Measurements from ENCODE around the gene CPA1.

CPA1 gene

DNA sequence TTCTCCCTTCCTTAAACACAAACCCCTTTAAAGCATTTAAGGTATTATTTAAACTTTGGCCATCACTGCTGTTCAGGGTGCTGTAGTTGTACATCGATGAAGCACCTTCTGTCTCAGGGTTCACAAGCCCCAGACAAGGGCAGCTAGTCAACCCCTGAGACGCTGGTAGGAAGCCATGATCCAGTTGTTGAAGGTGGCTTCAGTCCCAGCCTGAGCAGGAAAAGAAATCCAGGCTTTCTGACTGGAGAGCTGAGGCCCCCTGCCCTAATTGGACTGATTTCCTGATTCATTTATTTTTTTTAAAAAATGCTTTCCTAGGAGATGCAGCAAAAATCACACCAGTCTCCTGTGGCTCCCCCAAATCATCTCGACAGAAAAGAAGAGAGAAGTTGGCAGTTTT, 15.8 kb downstream of the CPA1 start:
- no peak for DNase-seq (ENCODE audit: low spot score)

DNA sequence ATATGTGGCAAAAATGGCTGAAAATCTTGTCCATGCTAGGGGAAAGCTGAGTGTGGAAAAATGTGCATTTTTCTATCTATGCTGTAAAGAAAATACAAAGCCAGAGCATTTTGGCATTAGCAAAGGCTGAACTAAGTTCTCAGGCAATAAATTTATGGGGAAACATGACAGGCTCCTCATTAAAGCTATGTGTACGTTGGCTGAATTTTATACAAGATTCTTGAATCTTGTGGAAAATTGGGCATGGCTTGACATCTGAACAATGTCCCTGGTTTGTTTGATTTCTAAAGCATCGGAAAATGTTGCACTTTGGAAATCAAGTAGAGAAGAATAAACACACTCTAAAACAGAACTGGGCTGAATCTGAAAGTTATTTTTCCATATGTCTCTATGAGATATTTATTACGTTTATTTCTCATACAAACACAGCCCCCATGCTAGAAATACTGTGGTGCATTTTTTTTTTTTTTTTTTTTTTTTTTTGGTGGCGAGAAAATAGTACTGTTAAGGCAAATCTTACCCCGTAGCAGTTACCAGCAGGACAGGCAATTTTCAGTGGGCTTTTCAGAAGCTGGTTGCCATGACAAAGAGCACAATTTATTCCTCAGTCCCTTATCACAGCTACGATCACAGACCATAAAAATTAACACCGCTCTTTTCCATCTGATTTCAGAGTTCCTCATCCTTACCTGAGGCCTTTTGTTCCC, 16.9 kb downstream of the CPA1 start:
- no peak for DNase-seq (ENCODE audit: low spot score)

DNA sequence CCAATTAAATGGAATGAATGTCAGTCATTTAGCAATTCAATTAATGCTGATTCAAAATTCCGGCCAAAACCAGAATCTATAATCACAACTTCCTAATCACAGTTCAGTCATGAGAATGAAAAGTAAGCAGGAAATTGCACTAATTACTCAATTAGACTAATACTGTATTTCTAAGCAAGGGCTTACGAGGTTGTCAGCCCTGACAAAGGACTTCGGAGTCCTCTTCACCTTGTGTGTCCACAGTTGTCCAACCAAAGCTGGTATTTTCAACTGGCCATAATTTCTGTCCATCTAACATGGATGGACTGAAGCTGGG, 17.4 kb downstream of the CPA1 start:
- no peak for DNase-seq (ENCODE audit: low spot score)

DNA sequence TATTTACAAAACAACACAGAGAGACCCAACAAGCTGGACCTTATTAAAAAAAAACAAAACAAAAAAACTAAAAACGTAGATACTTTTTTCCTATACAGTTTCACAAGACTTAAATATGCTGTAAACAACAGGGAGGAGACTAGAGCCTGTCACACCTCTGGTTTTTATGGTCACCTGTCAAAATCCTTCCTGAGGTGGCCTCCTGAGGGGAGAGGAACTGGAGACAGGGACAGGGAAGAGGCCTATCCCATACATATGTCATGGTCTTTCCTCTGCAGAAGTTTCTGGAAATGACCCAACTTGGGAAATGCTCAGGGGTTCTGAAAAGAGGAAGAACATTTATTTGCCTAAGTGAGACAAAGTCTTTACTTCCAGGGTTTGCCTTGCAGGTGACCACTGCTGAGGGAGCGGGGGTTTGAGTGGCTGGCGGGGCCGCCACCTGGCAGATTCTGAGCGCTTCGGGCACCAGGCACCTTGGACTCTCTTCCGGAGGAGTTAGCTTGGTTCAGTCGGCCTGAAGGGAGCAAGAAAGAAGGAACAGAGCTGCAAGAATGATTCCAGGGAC, 18.3 kb downstream of the CPA1 start:
- no peak for DNase-seq (ENCODE audit: low spot score)

DNA sequence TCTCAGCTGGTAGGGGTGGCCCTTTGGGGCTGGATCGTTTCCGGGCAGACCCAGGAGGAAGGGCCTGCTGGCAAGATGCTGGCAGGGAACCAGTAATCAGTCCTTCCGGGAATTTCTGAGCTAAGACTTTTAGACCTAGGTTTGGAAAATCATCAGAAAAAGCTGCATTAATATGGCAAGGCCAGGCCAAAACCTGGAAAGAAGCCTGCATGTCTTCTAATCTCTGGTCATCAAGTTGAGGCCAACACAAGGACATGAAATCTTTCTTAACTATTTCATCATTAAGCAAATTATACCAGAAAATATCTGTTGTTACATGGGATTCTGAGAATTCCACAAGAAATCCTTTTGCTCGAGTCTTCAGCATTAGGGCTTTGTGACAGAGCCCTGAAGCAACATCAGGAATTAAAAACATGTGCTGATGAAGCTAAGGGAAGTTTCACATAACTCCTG, 19.9 kb downstream of the CPA1 start:
- no peak for DNase-seq (ENCODE audit: low spot score)

DNA sequence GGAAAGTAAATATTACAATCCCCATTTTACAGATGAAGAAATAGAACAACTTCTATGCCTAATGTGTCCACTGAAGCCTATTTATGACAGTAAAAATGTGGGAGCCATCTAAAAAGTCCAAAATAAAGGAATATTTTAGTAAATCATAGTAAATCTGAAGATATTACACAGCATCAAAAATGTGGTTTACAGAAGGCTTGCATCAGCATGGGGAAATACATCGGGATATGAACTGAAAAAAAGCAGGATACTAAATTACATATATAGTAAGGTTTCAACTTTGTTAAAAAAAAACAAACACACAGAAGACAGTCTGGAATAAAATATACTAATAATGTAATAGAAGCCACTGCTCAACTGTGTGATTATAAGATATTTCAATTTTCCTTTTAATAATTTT, 20.8 kb downstream of the CPA1 start:
- DNase-seq (ENCODE audit: low spot score) = no peak

DNA sequence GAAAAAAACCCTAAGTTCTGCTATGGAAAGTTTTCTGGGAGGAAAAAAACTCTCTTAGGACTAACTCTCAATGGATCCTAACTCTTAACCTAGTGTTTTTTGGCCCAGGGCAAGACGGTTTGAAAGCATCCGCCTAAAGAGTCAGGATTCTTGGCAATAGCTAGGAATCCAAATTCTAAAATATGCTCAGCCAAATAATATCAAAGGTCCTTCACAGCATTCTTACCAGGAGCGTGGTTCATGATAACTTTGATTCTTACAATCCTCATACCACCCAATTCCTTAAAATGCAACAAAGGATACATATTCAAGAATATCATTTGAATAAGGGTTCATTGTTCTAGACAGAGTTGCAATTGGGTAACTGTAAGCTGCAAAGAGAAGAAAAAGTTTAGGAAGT, 21.3 kb downstream of the CPA1 start:
- DNase-seq (ENCODE audit: low spot score) = no peak

DNA sequence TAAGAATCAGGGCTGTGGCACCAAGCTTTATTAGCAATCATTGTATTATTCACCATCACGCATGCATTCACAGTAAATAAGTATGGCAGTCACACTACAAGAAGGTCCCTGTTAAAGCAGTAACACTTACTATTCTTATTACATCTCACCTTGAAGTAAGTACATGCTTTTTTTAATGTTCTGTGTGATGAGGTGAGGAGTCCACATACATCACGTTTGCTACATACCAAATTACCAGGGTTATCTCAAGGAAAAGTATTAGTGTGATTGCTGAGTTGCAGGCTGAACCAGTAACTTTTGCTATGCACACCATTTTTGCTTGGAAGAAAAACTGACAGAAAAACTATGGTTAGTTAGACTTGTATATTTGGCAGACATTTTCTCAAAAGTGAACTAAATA, 24.7 kb downstream of the CPA1 start:
- no peak for DNase-seq (ENCODE audit: low spot score)

DNA sequence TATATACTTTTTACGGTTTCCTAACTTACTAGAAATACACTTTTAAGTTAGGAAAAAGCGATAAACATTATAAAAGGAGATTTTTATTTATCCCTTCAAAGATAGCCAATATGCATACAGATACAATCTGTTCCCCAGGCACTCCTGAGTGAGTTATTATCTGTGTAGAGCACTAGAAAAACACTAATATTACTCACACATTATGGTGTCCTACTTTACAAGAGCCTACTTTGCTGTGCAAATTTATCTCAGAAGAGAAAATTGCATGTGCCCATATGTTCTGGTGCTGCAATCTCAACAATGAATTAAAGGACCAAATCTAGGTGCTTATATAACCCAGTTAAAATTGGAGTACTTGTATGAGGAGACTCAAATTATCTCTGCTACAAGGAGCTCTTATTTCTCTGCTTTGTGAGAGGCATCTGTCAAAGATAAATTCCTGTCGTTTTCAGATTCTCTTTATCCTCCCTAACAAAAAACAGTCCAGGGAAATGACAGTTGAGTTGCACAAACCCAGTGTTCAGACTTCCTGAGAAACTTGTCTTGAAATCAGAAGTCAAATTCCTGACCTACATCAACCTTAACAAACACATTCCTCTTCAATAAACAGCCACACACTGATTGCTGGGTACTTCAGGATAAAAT, 28.9 kb downstream of the CPA1 start:
- no peak for DNase-seq (ENCODE audit: low spot score)

DNA sequence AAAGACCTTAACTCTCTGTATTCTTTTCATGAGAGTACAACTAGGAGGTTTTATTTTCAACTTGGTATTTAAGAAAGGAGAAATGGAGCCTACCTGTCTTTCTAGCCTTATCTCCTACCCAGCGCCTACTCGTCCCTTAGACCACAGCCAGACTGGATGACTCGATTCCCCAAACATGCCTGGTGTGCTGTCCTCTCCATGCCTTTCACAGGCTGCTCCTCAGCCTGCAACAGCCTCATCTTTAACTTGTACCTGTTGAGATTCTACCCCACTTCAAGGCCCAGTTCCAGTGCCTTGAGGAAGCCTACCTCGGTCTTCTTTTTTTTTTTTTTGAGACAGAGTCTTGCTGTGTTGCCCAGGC, 29.4 kb downstream of the CPA1 start:
- no peak for DNase-seq (ENCODE audit: low spot score)

DNA sequence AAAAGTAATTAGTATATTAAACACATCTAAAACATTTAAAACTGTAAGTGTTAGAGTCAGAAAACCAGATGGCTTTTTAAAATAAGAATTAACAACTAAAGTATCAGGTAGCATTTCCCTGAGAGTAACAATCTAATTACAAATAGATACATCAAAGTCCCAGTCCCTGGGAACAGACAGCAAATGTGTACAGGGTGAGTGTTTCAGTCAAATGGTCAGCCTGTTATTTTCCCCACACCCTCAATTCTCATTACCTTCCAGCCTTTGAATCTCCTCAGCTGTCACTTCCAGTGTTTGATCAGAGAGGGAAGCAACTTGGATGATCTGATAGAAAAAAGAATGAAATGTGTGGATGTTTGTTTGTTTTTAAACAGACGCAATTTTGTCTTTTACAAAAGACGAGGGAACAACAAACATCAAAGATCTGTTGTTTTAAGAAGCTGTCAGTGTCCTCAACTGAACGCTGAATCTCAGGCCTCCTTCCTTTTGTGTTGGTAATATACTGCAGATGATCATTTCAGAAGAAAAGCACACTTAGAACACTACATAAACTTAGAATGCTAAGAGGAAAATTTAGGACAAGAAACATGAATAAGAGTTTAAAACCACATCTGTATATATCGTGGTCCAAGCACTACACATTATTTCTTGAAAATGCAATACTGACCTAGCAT, 30.7 kb downstream of the CPA1 start:
- no peak for DNase-seq (ENCODE audit: low spot score)

DNA sequence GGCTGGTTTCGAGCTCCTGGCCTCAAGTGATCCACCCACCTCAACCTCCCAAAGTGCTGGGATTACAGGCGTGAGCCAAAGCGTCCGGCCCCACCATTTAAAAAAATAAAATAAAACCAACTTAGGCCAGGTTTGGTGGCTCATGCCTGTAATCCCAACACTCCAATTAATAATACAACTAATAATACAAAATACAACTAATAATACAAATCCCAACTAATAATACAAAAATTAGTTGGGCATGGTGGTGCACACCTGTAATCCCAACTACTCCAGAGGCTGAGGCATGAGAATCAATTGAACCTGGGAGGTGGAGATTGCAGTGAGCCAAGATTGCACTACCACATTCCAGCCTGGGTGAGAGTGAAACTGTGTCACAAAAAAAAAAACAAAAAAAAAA, 32.9 kb downstream of the CPA1 start:
- DNase-seq (ENCODE audit: low spot score) = no peak

DNA sequence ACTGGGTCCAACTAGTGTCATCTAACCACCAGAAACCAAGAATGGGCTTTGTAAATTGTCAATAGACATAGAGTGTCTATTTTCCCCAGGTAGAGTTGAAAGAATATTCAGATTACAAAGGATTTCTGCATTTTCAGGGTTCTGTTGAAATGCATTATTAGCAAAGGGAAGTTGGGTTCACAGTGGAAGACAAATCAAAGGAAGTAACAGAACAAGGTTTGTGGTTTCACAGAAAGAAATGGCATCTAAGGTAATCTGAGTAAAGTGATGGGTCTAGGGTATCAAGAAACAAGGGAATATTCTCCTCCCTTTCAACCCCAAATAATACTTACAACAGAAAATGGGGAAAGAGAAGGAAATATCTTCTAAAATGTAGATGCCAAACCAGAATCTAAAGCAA, 34.7 kb downstream of the CPA1 start:
- DNase-seq (ENCODE audit: low spot score) = no peak

DNA sequence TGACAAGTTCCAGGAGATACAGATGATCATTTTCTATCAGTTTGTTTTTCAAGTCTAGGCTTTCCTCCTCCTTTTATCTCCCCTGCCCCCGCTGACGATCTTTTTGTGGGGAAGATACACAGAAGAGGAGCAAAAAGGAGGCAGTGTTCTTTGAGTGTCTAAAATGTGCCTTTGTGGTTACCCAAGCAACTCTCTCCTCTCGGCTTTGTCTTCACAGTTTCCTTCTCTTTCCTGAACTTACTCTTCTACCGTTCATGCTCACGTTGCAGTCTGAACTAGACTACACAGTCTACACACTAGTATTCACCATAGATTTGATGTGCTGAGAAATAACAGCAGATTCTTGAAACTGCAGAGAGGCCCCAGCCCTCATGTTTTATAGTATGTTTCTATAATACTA, 36.9 kb downstream of the CPA1 start:
- no peak for DNase-seq (ENCODE audit: low spot score)

DNA sequence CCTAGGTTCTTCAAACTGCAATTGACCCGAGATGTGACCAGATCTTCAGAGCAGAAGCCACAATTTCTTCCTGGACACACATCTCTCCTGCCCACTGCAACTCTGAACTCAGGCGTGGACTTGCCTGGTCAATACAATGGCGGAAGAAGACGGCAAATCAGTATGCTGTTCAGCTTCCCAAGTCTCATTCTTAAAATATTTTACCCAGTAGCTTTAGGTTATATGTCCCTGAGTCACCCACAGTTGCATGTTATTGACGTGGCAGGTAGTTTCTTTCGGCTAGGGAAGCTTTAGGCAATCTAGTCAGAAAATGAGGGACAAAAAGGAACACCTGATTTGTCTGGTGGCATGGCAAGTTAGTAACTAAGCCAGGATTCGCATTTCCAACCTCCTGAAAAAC, 38.0 kb downstream of the CPA1 start:
- no peak for DNase-seq (ENCODE audit: low spot score)

DNA sequence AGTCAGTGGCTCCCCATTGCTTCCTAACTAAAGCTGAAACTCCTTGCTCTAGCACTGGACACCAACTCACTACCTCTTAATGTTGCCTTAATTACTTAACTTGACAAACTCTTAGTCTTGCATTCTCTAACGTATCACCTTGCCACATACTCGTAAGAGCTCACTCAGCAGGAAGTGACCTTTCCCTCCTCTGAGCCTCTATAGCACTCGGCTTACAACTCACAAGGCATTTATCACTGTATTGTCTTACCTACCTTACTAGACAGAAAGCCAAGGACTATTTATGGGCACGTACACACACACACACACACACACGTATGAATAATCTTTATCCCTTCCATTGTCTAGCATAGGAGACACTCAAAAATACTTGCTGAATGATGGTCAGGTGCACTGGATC, 39.4 kb downstream of the CPA1 start:
- DNase-seq (ENCODE audit: low spot score) = no peak

DNA sequence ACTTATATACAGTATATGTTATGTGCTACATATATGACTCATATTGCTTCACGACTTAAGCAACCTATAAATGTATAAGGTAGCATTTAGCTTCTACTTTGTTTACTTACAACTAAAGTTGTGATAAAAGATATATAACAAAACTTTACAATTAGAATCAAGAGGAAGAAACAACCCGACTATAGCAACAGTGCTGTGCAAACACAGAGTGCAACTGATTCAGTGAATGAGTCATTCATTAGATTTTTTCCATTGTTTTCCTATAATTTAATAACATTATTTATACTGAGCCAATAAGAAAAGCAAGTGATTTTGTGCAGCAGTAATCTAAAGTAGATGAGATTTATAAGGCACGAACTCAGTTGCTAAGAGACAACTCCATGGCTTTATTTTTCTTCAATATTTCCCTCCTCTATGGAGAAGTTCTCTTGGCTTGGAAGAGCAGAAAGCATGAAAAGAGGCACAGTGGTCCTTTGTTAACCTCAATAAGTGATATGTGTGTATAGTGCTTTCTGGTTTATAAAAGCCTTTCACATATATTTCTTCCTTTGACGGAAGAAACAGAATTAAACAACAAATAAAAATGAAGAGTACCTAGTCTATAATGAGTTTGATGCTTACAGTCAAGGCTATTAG, 40.8 kb downstream of the CPA1 start:
- no peak for DNase-seq (ENCODE audit: low spot score)

DNA sequence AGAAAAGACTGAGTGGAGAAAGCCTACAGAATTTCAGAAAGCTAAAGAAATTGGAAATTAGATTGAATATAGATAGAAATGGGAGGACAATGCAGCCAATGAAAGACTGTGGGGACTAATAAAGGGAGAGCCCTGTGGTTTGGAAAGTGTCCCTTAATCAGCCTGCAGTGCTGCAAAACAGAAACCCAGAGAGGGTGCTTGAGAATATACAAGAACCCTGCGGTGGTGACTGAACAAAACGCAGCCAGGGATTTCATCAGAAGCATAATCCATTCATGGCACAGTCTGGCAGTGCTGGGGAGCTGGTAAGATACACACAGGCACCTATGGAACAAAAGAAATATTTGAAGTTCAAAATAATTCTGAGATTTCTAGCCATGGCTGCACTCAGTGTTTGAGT, 41.4 kb downstream of the CPA1 start:
- no peak for DNase-seq (ENCODE audit: low spot score)

DNA sequence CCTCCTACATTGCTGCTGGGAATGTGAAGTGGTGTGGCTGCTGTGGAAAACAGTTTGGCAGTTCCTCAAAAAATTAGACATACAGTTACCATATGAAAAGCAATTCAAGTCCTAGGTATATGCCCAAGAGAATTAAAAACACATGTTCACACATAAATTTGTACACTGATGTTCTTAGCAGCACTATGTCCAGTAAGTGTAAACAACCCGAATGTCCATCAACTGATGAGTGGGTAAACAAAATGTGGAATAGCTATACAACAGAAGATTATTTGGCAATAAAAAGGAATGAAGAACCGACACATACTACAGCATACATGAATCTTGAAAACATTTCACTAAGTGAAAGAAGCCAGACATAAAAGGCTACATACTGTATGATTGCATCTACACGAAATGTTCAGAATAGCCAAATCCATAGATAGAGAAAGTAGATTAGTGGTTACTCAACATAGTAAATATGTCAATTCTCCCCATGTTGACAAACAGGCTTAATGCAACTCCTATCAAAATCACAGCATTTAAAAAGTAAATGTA, 43.3 kb downstream of the CPA1 start:
- DNase-seq (ENCODE audit: low spot score) = no peak

DNA sequence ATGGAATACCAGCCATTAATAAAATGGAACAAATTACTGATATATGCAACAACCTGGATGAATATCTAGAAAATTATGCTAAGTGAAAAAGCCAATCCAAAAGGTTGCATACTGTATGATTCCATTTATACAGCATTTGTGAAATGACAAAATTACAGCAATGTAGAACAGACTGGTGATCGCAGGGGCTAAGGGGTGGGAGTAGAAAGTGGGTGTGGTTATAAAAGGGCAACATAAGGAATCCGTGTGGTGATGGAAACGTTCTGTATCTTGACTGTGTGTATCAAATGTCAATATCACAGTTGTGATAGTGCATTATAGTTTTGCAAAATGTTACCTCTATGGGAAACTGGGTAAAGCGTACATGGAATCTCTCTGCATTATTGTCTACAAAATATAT, 45.5 kb downstream of the CPA1 start:
- no peak for DNase-seq (ENCODE audit: low spot score)

DNA sequence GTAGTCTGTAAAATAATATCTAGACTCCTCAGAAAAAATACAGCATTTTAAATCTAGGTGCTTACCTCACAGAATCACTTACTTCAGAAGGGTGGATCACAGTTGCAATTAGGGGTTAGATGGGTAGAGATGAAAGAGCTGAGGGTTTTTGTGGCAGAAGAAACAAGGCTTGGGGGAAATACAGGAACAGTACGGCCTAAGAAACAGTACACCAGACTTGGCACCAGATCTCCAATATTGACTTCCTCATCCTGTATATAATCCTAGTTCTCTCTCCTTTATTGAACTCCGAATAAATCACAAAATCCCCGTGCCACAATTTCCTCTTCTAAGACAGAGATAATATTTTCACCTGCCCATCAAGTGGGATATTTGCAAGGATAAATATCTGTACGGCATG, 46.3 kb downstream of the CPA1 start:
- DNase-seq (ENCODE audit: low spot score) = no peak

DNA sequence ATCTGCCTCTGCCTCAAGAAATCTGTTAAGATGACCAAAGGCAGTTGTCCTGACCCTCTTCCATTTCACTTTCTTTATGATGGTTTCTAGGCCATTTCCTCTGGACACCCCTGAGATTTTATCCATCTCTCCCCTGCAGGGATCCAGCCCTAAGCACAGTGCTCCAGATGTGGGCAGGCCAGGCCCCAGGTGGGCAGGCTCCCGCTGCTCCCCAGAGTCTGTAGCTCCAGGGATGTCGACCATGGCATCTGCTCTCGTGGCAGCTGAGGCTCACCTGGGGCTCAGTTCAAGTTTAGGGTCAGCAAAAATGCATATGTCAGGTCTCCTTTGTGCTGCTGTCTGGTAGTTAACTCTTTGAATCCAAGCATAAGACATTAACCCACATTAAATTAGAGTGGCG, 48.7 kb downstream of the CPA1 start:
- DNase-seq (ENCODE audit: low spot score) = no peak

DNA sequence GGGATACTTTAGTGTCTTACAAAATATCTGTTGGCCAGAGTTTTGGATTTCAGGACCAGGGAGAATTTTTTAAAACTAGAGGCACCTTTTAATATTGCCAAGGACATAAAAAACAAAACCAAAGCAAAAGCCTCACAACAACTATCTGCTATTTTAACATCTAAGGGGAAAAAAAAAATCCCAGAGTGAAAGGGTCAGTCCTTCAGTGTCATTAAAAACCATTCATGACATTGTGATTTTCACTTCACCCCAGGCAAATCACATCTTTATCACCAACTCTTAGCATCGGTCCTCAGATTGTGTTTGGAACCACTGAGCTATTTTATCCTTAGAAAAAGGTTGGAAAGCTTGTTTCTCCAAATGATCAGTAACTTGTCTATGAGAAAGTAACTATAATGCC, 49.8 kb downstream of the CPA1 start:
- DNase-seq (ENCODE audit: low spot score) = no peak
